HG02973 (cell line): ENCODE results near the gene BATF.

Experiments used
- ATAC-seq: cut with Tn5 transposase; IDR thresholded peaks from one replicate; pipeline ENCODE4 v1.9.1; 2021; ENCODE audit warnings: moderate library complexity; ENCODE audit not compliant: unreplicated experiment

The BATF gene

DNA sequence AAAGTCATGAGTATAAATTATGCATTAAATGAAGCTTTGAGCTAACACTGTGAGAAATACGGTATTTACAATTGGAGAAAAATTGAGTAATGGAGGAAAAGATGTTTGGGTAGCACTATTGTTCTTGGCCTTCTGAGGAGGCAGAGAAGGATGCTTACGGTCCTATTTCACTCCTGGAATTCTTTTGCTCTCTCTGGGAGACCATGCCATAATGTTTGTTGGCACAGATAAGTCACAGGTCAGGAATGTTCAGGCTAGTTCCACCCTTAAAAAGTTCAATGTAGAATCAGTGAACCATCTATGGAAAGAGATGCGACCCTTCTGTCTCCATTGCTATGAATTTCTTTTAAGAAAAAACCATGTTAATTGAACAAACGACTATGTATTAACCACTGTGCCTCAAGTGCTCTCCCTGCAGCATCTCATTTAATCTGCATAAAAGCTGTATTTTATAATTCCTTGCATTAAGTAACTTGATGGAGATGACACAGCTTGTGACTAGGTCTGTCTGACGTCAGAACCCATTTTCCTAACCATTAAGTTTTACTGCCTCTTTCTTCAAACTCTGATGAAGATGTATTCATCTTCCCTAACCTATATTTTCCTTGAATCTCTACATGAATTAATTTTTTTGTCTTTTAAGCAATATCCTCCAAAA, 9.5 kb downstream of the BATF start:
- no peak for ATAC-seq

DNA sequence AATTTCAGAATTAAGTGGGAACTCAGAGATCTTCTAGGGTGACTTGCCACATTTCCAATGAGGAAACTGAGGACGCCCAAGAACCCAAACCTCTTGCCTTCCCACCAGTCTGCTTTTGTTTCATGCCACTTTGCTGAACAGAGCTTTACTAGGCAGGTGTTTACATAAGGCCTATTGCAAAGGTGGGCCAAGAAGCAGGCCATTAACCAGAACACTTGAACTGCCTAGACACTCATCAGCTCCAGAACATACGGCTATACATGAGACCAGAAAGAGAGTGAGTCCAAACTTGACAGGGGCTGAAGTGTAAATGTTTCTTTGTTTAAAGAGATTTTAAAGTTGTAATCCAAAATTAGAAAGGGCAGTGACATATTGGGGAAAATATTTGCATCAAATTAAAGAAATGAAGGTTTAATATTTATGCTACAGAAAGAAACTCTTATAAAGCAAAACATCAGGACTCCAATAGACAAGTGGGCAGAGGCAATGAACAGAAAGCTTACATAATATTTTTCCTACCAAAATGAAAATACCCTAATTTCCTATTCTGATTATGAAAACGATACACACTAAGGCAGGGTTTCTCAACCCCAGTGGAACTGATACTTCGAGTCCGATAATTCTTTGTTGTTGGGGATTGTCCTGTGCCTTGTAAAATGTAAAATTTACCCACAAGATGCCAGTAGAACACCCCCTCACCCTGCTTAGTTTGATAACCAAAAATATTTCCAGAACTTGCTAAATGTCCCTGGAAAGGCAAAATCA, 11.7 kb downstream of the BATF start:
- ATAC-seq, result no peak

DNA sequence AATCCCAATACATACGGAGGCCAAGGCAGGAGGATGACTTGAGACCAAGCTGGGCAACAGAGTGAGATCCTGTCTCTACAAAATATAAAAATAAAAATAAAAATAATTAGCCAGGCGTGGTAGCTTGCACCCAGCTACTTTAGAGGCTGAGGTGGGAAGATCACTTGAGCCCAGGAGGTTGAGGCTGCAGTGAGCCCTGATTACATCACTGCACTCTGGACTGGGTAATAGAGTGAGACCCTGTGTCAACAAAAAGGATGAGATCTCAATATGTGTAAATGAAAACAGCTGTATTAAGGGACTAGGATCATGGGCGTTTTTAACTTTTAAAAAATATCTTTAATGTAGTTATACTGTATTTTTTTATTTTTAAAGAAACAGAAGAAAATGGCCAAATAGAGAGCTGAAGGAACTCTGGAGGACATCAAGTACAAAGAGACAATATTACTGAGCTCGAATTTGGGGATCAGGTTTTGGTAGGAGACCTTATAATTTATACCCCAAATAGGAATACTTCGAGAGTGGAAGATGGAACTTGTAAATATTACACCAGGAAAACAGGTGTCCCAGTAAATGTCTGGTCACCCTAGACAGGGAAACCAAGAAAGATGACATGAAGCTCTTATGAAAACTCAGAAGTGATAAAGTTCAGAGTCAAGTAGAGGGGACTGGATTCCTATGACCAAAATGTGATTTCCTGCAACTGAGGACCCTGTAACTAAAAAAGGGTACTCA, 13.1 kb downstream of the BATF start:
- ATAC-seq, result no peak

DNA sequence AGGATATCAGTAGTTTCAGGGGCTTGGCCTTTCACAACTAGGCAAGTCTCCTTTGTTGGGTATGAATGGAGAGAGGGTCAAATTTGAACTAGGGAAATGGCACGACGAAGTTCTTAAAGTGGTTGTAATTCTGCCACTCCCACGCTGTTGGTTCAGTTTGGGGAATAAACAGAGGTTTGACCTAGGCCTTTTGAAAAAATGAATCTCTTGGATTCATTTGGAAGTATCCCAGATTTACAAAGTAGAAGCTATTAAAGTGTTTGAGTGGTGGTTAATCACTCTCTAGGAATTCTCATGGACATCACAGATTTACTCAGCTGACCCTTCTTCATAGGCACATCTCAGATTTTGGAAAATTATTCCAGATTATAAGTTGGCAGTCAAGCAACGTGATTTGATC, 14.8 kb downstream of the BATF start:
- no peak for ATAC-seq

DNA sequence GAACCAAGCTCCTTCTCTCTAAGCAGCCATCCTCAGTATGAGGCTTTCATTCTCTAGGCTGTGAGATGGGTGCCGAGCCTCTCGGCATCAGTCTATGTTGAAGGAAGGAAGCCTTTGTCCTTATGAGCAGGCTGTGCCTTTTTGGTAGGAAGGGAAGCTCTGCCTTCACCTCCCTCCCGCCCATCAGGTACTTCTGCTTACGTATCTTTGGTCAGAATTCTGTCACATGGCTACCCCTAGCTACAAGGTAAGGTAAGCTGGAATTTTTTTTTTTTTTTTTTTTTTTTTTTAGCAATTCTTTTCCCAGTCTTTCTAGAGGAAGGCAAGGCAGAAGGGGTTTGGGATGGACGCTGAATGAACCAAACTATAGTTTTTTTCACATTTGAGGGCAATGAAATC, 16.9 kb downstream of the BATF start:
- no peak for ATAC-seq

DNA sequence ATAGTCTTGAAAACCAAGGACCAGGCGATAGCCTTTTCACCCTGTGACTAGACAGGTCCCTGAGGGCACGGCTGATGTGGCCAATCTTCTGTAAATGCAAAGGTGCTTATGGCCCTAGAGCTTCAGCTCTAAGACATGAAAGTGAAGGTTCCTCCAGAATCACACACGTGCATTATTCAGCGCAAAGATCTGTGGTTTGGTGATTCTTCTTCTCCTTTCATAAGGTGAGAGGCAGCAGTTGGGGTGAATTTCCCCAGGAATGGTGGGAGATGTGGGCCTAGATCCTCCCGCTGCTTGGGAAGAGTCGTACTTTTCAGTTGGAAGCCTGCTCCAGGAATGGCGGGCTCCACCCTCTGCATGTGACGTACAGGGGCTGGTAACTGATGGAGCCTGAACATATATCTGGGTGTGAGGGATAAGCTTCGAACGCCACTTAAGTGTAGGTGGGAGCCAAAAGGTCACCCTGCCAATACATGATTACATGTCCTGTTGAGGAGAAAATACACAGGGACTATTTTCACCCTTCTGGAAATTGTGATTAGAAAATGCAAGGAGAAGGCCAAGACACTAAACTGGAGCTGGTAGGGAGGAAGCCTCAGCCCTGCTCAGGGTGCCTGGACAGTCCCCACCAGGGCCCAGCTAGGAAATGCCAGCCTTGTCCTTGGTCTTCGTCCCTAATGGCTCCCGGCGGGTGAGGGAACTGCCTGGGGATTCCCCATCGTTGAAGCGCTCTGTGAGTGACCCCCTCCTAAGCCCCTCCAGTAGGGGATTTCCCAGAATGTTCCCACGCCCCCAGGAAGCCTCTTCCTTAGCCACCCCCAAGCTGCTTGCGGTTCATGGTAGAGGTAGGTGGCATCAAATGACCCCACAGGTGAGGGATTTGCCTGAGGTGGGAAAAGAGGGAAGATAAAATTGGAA, 17.6 kb downstream of the BATF start:
- peak; percentile 55 for ATAC-seq

DNA sequence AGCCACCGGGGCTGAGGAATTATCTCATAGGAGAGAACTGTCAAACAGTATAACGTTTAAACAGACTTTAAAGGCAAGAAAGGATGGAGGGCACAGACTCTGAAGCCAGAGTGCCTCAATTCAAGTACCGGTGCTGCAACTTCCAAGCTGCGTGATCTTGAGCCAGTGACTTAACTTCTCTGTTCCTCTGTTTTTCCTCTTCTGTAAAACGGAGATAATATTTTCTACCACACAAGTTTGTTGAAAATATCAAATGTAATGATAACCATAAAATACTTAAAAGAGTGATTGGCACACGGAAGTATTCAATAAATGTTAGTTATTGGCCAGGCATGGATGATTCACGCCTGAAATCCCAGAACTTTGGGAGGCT, 18.2 kb downstream of the BATF start:
- no peak for ATAC-seq

DNA sequence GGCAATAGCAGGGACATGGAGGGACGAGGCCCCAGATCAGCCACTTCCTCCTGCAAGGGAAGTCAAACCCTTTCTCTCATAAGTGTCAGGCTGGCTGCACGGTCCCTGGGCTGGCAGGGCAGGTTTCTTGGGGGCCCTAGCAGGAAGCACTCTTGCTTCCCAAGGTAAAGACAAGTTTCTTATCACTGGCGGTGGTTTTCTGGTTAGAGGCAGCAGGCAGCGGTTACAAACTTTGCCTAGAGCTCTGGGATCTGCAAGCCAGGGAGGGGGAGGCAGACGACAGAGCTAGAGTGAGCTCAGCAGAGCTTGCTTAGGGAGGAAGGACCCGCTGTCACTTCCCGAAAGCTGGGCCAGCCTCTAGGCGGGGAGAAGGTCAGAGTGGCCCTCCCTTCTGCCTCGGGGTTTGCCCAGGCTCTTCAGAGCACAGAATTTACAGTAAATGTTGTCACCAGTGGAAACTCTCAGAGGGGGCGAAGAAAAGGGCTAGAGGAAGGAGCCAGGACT, 20.4 kb downstream of the BATF start:
- ATAC-seq, result peak; percentile 46

DNA sequence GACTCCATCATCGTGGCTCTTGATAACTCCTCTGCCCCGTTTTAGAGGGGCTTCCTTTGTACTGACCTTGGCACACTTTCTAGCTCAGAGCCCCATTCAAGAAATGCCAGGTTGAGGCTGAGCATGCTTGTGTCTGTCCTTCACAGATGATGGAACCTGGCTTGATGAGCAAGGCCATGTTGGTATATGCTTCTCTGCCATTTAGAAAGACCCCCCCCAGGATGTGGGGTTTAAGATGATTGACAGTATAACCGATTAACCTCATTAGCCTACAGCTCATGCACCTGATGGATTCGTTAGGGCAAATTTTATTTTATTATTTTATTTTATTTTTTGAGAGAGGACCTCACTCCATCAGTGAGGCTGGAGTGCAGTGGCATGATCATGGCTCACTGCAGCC, 21.0 kb downstream of the BATF start:
- ATAC-seq, result peak; percentile 1

DNA sequence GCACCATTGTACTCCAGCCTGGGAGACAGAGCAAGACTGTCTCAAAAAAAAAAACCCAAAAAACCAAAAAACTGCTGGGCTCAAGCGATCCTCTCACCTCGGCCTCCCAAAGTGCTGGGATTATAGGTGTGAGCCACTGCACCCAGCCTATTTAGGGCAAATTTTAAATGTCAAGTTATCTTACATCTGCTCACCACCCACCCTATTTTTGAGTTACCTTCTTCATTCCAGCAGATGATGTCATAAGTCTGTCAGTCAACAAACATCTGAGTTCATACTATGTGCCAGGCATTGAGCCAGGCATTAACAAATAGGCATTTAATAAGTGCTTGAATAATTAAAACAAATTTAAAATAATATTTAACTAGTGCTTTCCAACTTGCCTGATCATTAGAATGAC, 21.5 kb downstream of the BATF start:
- no peak for ATAC-seq

DNA sequence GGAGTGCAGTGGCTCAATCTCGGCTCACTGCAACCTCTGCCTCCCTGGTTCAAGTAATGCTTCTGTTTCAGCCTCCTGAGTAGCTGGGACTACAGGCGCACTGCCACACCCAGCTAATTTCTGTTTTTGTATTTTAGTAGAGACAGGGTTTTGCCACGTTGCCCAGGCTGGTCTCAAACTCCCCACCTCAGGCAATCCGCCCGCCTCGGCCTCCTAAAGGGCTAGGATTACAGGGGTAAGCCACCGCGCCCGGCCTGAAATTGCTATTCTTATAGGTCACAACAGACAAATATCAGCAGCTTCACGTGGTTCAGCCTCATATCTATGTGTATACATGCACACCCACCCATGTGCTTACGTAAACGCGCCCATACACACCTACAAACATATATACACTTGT, 23.6 kb downstream of the BATF start:
- ATAC-seq, result no peak

DNA sequence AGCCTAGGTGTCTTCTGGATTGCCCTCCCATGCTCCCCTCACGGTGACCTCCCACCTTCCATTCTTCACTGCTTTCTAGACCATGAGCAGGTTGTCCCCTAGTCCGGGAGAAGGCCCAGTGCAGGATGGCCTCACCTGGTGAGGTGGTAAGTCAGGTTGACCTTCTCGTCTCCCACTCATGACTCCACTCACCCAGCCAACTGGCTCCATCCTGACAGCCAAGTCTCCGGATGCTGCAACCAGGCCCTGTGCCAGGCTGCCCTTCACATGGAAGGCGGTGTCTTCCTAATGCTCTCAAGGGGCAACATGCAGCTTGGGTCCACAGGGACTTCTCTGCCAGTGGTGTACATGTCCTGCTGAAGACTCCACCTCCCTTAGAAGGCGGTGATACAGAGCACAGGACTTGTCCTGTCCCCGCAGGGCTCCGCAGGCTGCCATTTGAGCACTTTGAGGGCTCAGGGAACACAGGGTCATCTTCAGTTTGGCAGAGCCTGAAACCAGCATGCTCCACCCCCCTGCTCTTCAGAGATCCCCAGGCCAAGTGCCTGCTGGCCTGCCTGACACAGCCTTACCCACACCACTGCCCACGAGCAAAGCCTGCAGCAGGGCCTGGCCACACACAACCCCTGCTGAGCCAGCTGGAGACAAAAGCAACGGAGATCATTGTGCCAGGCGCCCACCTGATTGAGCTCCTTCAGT, 25.4 kb downstream of the BATF start:
- no peak for ATAC-seq

DNA sequence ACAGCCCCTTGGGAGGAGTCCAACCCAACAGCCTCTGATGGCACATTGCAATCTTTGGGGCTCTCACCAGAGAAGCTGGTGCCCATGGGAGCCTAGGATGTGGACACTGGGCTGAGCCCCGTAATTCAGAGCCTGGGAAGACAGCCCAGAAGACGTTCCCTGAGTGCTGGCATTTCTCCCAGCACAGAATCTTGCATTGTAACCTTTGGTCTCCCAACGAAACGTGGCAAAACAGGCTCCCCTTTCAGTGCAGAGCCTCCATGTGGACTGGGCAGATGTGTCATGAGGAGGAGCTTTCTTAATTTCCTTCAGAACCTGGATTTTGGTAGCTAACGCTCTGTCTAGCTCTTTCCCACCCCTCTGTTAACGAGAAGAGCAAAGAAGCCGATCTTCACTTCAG, 26.3 kb downstream of the BATF start:
- no peak for ATAC-seq

DNA sequence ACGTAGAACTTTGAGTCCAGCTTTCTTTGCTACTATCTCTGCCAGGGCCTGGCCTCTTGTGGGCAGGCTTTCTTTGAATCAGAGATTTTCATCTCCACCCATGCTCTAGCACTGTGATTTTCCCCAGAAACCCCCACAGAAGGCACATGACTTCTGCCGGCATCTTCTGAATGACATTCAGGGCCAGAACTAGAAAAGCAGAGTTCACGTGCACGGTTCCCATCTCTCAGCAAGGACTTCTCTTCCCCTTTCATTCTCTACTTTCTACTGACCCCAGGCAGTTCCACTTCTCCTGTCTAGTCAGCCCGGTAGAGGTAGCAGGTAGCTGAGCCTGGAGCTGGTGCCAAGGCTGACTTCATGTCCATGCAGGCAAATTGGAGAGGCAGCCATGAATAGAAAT, 26.9 kb downstream of the BATF start:
- ATAC-seq, result peak; percentile 53

DNA sequence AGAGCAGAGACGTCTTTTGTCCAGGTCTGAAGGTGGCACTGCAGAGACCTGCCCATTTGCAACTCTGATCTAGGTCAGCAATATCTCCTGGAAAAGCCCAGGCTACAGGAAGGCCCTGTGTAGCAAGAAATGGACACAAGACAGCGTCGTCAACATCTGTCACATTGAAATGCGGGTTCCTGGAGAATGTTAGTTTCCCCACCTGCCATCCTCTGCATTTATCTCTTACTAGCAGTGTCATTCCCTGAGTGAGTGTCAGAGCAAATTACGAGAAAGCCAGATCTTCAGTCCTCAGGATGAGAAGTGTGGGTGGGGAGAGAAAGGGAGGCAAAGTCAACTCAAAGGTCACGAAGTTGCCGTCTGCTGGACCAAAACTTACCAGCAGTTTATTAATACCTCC, 28.8 kb downstream of the BATF start:
- no peak for ATAC-seq

DNA sequence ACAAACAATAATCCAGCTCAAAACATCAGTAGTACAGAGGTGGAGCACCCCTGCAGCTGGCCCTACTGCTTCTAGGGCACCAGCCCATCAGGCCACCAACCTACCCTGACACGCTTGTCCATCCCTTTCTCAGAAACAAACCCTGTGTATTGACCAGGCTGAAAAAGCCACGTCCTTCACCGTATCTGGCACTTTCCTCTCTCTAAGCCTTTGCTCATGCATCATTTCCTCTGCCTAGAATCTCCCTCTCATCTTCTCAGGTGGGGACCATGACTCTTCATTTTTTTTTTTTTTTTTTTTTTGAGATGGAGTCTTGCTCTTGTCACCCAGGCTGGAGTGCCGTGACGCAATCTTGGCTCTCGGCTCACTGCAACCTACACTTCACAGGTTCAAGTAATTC, 30.9 kb downstream of the BATF start:
- no peak for ATAC-seq

DNA sequence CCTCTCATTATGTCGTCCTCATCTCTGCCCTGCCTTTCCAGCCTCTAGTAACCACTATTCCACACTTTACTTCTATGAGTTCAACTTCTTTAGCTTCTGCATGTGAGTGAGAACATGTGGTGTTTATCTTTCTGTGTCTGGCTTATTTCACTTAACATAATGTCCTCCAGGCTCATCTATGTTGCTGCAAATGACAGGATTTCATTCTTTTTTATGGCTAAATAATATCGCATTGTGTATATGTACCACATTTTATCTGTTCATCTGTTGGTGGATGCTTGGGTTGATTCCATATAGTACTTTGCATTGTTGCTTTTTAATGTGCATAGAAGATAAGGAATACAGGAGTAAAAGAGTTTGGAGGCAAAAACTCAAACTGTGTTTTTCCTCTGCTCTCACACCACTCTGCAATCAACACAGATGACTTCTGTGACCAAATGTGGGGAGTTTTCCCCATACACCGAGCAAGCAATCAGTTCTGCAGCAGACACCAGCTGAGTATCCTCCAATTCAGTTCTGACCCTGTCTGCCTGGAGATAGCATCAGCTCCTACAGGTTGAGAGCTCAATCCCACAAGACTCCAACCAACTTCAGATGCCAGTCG, 31.6 kb downstream of the BATF start:
- no peak for ATAC-seq

DNA sequence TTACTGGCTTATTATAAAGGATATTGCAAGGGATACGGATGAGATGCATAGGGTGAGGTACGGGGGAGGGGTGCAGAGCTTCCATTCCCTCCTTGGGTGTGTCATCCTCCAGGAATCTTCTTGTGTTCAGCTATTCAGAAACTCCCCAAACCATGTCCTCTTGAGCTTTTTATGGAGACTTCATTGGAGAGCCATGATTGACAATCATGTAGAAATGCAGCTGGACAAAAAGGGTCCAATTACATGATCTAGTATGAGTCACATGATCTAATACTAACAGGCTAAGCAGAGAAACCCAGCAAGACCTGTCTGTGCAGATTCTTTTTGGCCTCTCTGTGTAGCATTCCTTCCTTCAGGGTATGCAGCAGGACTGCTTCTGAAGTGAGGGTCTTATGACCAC, 32.2 kb downstream of the BATF start:
- ATAC-seq, result no peak

DNA sequence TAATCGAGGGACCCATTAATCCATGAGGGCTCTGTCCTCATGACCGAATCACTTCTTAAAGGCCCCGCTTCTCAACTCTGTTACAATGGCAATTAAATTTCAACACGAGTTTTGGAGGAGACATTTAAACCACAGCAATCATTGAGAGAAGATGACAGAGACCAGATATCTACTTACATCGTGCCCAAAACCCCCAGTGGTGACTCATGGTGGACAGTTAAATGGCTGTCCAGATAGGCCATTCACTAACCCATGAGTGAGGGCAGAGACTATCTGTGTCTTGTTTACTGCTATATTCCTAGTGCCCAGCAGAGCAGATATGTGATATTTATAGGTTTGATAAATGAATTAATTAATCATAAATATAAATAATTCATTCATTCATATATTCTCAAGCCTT, 36.2 kb downstream of the BATF start:
- ATAC-seq, result no peak

DNA sequence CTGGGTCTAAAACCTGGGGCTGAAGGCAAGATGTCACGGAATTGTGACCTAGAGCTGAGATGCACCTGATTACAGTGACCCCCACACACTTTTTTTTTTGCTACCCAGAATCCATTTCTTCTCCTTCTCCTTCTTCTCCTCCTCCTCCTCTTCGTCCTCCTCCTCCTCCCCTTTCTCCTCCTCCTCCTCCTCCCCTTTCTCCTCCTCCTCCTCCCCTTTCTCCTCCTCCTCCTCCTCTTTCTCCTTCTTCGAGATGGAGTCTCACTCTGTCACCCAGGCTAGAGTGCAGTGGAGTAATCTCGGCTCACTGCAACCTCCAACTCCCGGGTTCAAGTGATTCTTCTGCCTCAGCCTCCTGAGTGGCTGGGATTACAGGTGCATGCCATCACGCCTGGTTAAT, 36.8 kb downstream of the BATF start:
- ATAC-seq, result no peak
